GM23338 (cell line): ENCODE results near the gene MS4A15.

ENCODE experiments used
- EZH2 ChIP-seq: fragments of 200-600 bp; sonication (generic); IDR thresholded peaks from one replicate; pipeline ENCODE4 v1.8.0; 2017; ENCODE audit warnings: antibody characterized with exemption, mild to moderate bottlenecking, low read depth; ENCODE audit not compliant: unreplicated experiment
- NANOG ChIP-seq: IDR thresholded peaks from 2 replicates; pipeline ENCODE4 v1.6.1; 2016; ENCODE audit warnings: antibody characterized with exemption, borderline replicate concordance
- TF ChIP-seq, protein P1 (sequence below), 2 experiments: fragments of 200-600 bp in 1 of 2; sonication (generic) in 1 of 2; conservative IDR thresholded peaks; 2 replicates each; pipeline versions ENCODE4 v1.5.1 to v1.6.1; 2016 to 2017; ENCODE audit warnings: antibody characterized with exemption in 2 of 2, low read depth in 2 of 2, mild to moderate bottlenecking in 2 of 2, moderate library complexity in 1 of 2
- TF ChIP-seq, protein P2 (sequence below): IDR thresholded peaks from one replicate; pipeline ENCODE4 v1.6.1; 2018; ENCODE audit warnings: antibody characterized with exemption; ENCODE audit not compliant: unreplicated experiment

DNA sequence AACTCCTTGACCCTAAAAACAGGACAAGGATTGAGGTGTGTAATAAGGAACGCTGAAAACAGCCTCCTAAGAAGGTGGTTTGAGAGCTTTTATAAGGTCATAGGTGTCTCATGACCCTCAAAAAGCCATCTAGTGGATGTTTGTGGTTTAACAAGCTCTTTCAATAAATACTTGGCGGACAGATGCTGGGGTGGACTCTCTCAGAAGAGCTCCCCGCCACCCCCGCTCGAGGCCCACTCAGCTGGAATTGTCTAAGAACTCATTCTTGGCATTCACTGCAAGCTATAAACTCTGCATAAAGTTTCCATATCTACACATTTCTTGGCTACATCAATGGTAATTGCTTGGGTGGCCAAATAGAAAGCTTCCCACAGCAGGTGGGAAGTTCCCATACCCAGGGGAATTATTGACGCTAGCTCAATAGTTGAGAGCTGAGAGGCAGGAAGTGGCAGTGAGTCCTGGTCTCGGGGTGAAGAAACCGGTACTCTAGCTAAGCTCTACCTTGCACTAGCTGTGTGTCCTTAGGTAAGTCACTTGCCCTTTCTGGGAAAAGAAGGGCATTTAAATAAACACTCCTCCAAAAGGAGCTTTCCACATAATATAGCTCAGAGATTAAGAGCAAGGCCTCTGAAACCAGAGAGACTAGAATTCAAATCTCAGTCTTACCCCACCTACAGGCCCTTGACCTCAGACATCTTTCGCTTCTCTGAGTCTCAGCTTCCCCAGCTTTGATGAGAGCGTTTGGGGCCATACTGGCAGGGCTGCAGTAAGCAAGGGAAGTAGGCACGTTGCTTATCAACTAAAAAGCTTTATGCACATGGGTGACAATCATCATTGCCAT lies 6.4 kb downstream of the MS4A15 start:
- no peak for TF ChIP-seq EZH2
- TF ChIP-seq, protein P1, sequence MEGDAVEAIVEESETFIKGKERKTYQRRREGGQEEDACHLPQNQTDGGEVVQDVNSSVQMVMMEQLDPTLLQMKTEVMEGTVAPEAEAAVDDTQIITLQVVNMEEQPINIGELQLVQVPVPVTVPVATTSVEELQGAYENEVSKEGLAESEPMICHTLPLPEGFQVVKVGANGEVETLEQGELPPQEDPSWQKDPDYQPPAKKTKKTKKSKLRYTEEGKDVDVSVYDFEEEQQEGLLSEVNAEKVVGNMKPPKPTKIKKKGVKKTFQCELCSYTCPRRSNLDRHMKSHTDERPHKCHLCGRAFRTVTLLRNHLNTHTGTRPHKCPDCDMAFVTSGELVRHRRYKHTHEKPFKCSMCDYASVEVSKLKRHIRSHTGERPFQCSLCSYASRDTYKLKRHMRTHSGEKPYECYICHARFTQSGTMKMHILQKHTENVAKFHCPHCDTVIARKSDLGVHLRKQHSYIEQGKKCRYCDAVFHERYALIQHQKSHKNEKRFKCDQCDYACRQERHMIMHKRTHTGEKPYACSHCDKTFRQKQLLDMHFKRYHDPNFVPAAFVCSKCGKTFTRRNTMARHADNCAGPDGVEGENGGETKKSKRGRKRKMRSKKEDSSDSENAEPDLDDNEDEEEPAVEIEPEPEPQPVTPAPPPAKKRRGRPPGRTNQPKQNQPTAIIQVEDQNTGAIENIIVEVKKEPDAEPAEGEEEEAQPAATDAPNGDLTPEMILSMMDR (conservative IDR thresholded peaks at IDR 0.05; ENCODE audit: low read depth in 2 of 2), result peak; percentile 42 to 58
- TF ChIP-seq, protein P2, sequence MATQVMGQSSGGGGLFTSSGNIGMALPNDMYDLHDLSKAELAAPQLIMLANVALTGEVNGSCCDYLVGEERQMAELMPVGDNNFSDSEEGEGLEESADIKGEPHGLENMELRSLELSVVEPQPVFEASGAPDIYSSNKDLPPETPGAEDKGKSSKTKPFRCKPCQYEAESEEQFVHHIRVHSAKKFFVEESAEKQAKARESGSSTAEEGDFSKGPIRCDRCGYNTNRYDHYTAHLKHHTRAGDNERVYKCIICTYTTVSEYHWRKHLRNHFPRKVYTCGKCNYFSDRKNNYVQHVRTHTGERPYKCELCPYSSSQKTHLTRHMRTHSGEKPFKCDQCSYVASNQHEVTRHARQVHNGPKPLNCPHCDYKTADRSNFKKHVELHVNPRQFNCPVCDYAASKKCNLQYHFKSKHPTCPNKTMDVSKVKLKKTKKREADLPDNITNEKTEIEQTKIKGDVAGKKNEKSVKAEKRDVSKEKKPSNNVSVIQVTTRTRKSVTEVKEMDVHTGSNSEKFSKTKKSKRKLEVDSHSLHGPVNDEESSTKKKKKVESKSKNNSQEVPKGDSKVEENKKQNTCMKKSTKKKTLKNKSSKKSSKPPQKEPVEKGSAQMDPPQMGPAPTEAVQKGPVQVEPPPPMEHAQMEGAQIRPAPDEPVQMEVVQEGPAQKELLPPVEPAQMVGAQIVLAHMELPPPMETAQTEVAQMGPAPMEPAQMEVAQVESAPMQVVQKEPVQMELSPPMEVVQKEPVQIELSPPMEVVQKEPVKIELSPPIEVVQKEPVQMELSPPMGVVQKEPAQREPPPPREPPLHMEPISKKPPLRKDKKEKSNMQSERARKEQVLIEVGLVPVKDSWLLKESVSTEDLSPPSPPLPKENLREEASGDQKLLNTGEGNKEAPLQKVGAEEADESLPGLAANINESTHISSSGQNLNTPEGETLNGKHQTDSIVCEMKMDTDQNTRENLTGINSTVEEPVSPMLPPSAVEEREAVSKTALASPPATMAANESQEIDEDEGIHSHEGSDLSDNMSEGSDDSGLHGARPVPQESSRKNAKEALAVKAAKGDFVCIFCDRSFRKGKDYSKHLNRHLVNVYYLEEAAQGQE, result no peak
- no peak for TF ChIP-seq NANOG
